HL-60/S4 treated with retinoic acid at 250 ng/mL for 4 days and 3 days (cell line): Measurements from ENCODE around the gene SLC17A2.

Experiments used
- in situ Hi-C: fragments of 300-500 bp; cut with MboI; formaldehyde crosslinking; loops from 2 replicates; pipeline ENCODE4 v1.7.0; 2022; ENCODE audit warnings: low sequenced_read_pairs

The SLC17A2 gene

GRCh38 chr6:25888626-25889025, 41.9 kb downstream of the SLC17A2 start:
- in situ Hi-C loops = no loop called here

DNA sequence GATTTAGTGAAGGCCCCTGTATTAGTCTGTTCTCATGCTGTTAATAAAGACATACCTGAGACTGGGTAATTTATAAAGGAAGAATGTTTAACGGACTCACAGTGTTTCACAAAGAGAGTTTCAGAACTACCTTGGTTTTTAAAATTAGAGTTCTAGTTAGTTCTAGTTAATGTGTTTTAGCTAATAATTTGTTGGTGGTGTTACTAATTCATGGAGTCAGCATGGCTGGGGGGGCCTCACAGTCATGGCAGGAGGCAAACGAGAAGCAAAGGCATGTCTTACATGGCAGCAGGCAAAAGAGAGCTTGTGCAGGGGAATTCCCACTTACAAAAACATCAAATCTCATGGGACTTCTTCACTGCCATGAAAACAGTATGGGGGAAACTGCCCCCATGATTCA, 44.4 kb downstream of the SLC17A2 start:
- in situ Hi-C loops = no loop called here

DNA sequence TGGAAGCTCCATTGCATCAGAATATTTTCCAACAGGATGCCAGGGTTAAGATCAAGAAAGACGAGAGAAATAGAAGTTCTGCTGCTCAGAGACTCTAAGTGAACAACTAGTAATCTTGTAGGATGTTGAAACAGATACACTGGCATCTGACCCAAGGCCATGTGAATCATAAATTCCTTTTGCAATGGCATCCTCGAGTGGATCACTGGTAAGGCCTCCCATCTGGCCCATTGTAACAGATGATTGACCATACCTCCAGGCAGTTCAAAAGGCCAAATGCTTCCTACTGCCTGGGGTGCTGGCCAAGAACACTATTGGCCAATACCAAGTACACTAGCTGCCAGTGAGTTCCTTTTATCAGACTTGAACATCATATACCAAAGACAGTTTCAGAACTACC, 46.5 kb downstream of the SLC17A2 start:
- in situ Hi-C loops = no loop called here

DNA sequence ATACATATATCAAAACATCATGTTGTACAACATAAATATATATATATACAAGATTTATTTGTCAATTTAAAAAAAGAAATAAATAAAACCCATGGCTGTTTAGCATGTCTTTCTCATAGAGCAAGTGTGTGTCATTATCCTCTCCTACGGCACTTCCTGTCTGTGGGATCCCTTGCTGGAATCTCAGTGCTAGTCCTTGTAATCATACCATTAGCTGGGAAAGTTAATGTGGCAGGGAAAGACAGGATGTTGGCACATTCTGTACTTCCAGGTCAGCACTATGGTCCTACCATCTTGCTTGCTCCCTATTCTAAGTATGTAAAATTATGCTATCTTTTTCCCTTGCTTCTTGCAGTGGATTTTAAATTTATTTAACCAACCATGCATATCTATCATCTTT, 47.0 kb downstream of the SLC17A2 start:
- in situ Hi-C loops = no loop called here

- in situ Hi-C loops = no loop called here
Measured at GRCh38 chr6:25882051-25882496, 48.4 kb downstream of the SLC17A2 start.

DNA sequence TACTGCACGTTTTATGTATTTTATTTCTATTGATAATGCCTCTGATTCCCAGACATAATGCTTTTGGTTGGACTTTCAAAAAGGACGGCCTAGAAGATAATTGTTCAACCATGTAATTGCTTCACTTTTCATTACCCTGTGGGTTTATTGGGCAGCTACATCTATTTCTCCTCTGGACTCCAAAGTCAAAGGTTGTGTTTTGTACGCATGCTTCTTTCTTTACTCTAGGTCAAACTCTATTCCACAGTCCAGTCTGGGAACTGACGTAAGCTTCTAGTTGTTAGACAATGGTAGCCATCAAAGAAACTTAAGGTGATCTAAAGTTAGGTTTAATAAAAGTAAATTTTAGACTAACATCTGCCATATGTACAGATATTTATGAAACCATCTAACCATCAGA, 49.9 kb downstream of the SLC17A2 start:
- in situ Hi-C loops = no loop called here

DNA sequence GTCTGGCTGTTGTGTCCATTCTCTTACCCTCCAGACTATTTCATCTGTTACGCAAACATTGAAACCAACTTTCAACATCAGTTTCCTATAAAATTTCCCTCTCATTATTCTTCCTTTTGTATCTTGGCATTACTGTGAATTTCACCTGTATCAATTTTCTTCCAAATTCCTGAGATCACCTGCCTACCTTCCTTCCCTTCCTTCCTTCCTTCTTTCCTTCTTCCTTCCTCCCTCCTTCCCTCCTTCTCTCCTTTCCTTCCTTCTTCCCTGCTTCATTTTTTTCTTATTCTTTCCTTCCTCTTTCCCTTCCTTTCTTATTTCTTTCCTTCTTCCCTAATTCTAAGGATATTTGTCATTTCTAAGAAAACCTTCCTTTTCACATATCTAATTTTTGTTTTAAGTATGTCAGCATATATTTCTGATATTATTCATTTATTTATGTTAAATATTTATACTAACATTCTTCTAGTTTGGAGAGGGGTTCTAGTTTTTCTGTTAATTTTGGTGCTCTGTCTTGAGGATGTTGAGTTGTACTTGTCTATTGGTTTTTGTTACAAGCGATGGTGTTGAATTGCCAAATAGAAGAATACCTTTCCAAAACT, 51.7 kb downstream of the SLC17A2 start:
- in situ Hi-C loops = no loop called here

GRCh38 chr6:25875926-25876602, 54.4 kb downstream of the SLC17A2 start:
- in situ Hi-C loops = no loop called here

GRCh38 chr6:25875563-25875905, 55.0 kb downstream of the SLC17A2 start:
- in situ Hi-C loops = no loop called here

DNA sequence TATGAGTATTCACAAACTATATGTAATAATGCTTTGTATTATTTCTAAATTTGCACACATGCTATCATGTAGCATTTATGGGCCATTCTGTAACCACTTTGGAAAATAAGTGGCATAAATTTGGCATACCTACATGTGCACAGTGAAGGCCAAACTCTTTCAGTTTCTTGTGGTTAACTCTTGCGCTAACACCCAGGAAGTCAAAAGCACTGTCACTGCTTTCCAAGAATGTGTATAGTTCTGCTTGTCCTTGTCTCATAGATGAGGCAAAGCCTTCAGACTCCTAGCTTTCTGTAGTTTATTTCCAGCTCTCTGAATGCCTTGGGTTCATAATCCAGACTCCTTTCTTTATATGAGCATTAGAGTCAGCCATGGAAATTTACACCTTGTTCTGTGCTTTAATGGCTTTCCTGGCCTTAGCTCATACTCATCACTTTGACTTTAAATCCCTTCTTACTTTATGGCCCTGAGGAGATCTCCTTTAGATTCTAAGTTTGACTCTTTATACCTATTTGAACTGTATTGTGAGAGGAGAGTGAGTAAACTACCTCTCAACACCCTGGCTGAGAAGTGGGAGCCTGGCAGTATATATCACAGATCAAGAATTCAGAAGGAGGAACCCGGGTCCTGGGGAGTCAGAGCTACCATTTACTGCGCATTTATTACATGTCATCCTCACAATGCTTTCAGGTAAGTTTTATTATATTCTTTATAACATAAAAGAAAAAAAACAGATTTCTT, 55.5 kb downstream of the SLC17A2 start:
- in situ Hi-C loops = no loop called here

- in situ Hi-C loops = no loop called here
Measured at GRCh38 chr6:25874118-25874517, 56.4 kb downstream of the SLC17A2 start, which contains the start of gene SLC17A3. Gene SLC17A3, minus strand, starts transcription at chr6:25874243. Its CDS starts 5,856 bp downstream, at chr6:25868387.

DNA sequence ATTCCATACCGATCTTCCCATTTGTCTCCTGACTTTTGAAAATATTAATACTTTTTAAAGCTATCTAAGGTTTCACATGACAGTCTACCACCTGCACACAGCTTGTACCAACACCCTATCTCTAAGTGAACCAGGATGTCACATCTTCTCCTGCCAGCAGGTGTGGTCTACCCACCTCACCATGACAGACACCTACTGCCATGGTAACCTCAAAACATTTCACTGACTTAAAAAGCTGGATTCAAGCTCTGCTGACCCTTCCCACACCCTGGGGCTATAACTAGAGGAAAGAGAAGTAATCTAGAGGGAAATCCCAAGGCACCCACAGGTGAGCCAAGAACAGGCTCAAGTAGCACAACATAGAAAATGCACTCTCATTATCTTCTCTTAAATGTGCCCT, 57.7 kb downstream of the SLC17A2 start:
- in situ Hi-C loops = no loop called here

- in situ Hi-C loops = no loop called here
Measured at GRCh38 chr6:25869840-25870239, 60.7 kb downstream of the SLC17A2 start.

- in situ Hi-C loops = no loop called here
Measured at GRCh38 chr6:25868436-25869183, 61.9 kb downstream of the SLC17A2 start.

- in situ Hi-C loops = no loop called here
Measured at GRCh38 chr6:25866011-25866410, 64.5 kb downstream of the SLC17A2 start.

- in situ Hi-C loops = no loop called here
Measured at GRCh38 chr6:25863360-25863759, 67.1 kb downstream of the SLC17A2 start.
